DMS79 (cell line): ENCODE measurements around the gene ZKSCAN4.

Source experiments
- DNase-seq: peaks from one replicate; lab custom pipeline; 2025; lab: John Stamatoyannopoulos, UW

Gene ZKSCAN4

GRCh38 chr6:28248916-28249315 lies 3.2 kb downstream of the ZKSCAN4 start:
- no peak for DNase-seq

- DNase-seq = no peak
These were observed 6.7 kb downstream of the ZKSCAN4 start for GRCh38 chr6:28245206-28245941.

GRCh38 chr6:28243946-28244345 lies 8.1 kb downstream of the ZKSCAN4 start:
- no peak for DNase-seq

GRCh38 chr6:28240471-28240870 lies 11.6 kb downstream of the ZKSCAN4 start:
- DNase-seq = no peak

- no peak for DNase-seq
These were observed 12.4 kb downstream of the ZKSCAN4 start for GRCh38 chr6:28239636-28240035.

GRCh38 chr6:28235912-28236452 lies 16.1 kb downstream of the ZKSCAN4 start:
- DNase-seq = no peak

- DNase-seq = no peak
These were observed 19.3 kb downstream of the ZKSCAN4 start for GRCh38 chr6:28232785-28233184.

GRCh38 chr6:28226460-28226859 lies 25.6 kb downstream of the ZKSCAN4 start:
- no peak for DNase-seq

GRCh38 chr6:28225056-28225834 lies 26.8 kb downstream of the ZKSCAN4 start, which contains the start of gene ZSCAN9:
Gene ZSCAN9 (plus strand): TSS chr6:28225275. CDS start chr6:28227085, 1,810 bp downstream.
- DNase-seq = peak; percentile 80

GRCh38 chr6:28224131-28225055 lies 27.7 kb downstream of the ZKSCAN4 start:
- DNase-seq = no peak

- DNase-seq = no peak
These were observed 31.6 kb downstream of the ZKSCAN4 start for GRCh38 chr6:28220257-28221133.

GRCh38 chr6:28218312-28219248 lies 33.5 kb downstream of the ZKSCAN4 start:
- DNase-seq = peak; percentile 50

GRCh38 chr6:28217890-28218289 lies 34.2 kb downstream of the ZKSCAN4 start:
- DNase-seq = no peak

GRCh38 chr6:28215425-28215824 lies 36.6 kb downstream of the ZKSCAN4 start:
- no peak for DNase-seq

GRCh38 chr6:28213213-28213523 lies 38.9 kb downstream of the ZKSCAN4 start:
- no peak for DNase-seq

- DNase-seq = peak; percentile 66
These were observed 39.4 kb downstream of the ZKSCAN4 start for GRCh38 chr6:28212510-28213212.

GRCh38 chr6:28211840-28212509 lies 40.1 kb downstream of the ZKSCAN4 start:
- DNase-seq = no peak

GRCh38 chr6:28209753-28210535 lies 42.1 kb downstream of the ZKSCAN4 start:
- no peak for DNase-seq
